Astrocyte (in vitro differentiated cells and primary cell): ENCODE results near the gene TRAF3IP1. TPM values are rescaled to one million over a fixed set of nuclear protein-coding genes. Genes with fewer than 3 reads are reported as not detected.

Experiments used
- DNase-seq: peaks from one replicate; pipeline ENCODE4 v3.0.0-alpha.2; 2010; ENCODE audit warnings: low read depth
- FAIRE-seq: peaks from 2 replicates; lab custom pipeline; 2011; peaks lifted over from hg19 to GRCh38; lab: Jason Lieb, UNC
- H2AFZ ChIP-seq: 2 replicates; pipeline ENCODE4 v1.6.0; 2012; ENCODE audit warnings: low read depth, low read length, inconsistent platforms
- H3K27ac ChIP-seq: 2 replicates; pipeline ENCODE4 v1.5.1; 2011; ENCODE audit warnings: low read depth, low read length, inconsistent platforms
- H3K27me3 ChIP-seq: 2 replicates; pipeline ENCODE4 v1.6.0; 2011; ENCODE audit warnings: low read length, inconsistent platforms; ENCODE audit not compliant: insufficient read depth
- H3K36me3 ChIP-seq: 2 replicates; pipeline ENCODE4 v1.5.1; 2011; ENCODE audit warnings: low read length, inconsistent platforms; ENCODE audit not compliant: insufficient read depth
- H3K4me1 ChIP-seq: 2 replicates; pipeline ENCODE4 v1.5.1; 2011; ENCODE audit warnings: low read length, inconsistent platforms; ENCODE audit not compliant: insufficient read depth
- H3K4me2 ChIP-seq: 2 replicates; pipeline ENCODE4 v1.6.0; 2012; ENCODE audit warnings: low read length, inconsistent platforms
- H3K4me3 ChIP-seq: 2 replicates; pipeline ENCODE4 v1.5.1; 2011; ENCODE audit warnings: low read depth, mild to moderate bottlenecking, low read length, inconsistent platforms; ENCODE audit not compliant: insufficient read depth
- H3K79me2 ChIP-seq: 2 replicates; pipeline ENCODE4 v1.6.0; 2012; ENCODE audit warnings: mild to moderate bottlenecking, low read length, inconsistent platforms; ENCODE audit not compliant: insufficient read depth
- H3K9ac ChIP-seq: 2 replicates; pipeline ENCODE4 v1.6.0; 2012; ENCODE audit warnings: mild to moderate bottlenecking, low read length, inconsistent platforms
- H3K9me3 ChIP-seq: 2 replicates; pipeline ENCODE4 v1.5.1; 2012; ENCODE audit warnings: low read depth, mild to moderate bottlenecking, low read length, inconsistent platforms; ENCODE audit not compliant: insufficient read depth
- H4K20me1 ChIP-seq: 2 replicates; pipeline ENCODE4 v1.6.0; 2012; ENCODE audit warnings: low read length, inconsistent platforms; ENCODE audit not compliant: insufficient read depth
- H3K27ac Mint-ChIP-seq: one replicate; pipeline ENCODE4 v1.8.0; 2021; ENCODE audit warnings: mild to moderate bottlenecking, mixed read lengths; ENCODE audit not compliant: unreplicated experiment
- H3K27me3 Mint-ChIP-seq: one replicate; pipeline ENCODE4 v1.8.0; 2021; ENCODE audit warnings: low read depth, mixed read lengths; ENCODE audit not compliant: unreplicated experiment
- H3K36me3 Mint-ChIP-seq: one replicate; pipeline ENCODE4 v1.8.0; 2021; ENCODE audit warnings: low read depth, mixed read lengths; ENCODE audit not compliant: unreplicated experiment
- H3K4me1 Mint-ChIP-seq: one replicate; pipeline ENCODE4 v1.8.0; 2021; ENCODE audit warnings: low read depth, mixed read lengths; ENCODE audit not compliant: unreplicated experiment
- H3K4me3 Mint-ChIP-seq: one replicate; pipeline ENCODE4 v1.8.0; 2021; ENCODE audit warnings: mild to moderate bottlenecking, moderate library complexity, mixed read lengths; ENCODE audit not compliant: unreplicated experiment
- H3K9me3 Mint-ChIP-seq: one replicate; pipeline ENCODE4 v1.8.0; 2021; ENCODE audit warnings: mild to moderate bottlenecking, mixed read lengths; ENCODE audit not compliant: unreplicated experiment
- CTCF ChIP-seq: IDR thresholded peaks from 2 replicates; pipeline ENCODE4 v1.5.1; 2011; ENCODE audit warnings: low read depth, mild to moderate bottlenecking, inconsistent platforms, low read length, moderate library complexity; ENCODE audit not compliant: insufficient read depth
- EZH2 ChIP-seq: IDR thresholded peaks from 2 replicates; pipeline ENCODE4 v1.6.1; 2012; ENCODE audit warnings: mild to moderate bottlenecking, low read length, inconsistent platforms; ENCODE audit not compliant: insufficient read depth
- total RNA-seq: library from RNA; stranded (reverse); gene quantifications from 2 replicates; pipeline ENCODE4 v1.2.1, GENCODE V29; 2021

TRAF3IP1 gene
- total RNA-seq, 1 donor from 2014 or later: 19.6 TPM

- H3K4me1 ChIP-seq: peaks cover 36% of the 10 kb centered on the region
- no peak overlapping the region for H3K9ac ChIP-seq
- no peaks in the 10 kb centered on the region for H3K79me2 ChIP-seq
- H3K4me3 ChIP-seq: no peak overlapping the region
- no peaks in the 10 kb centered on the region for H3K27me3 Mint-ChIP-seq
- H2AFZ ChIP-seq: no peak overlapping the region
- TF ChIP-seq EZH2 (no peak), CTCF (no peak)
- H4K20me1 ChIP-seq: no peaks in the 10 kb centered on the region
- H3K36me3 ChIP-seq: no peaks in the 10 kb centered on the region
- no peak for DNase-seq
- H3K9me3 ChIP-seq: peaks cover 2% of the 10 kb centered on the region
- no peak for FAIRE-seq
- H3K9me3 Mint-ChIP-seq: peaks cover 2% of the 10 kb centered on the region
- peaks cover 24% of the 10 kb centered on the region for H3K4me1 Mint-ChIP-seq
- peaks cover 5% of the 10 kb centered on the region for H3K36me3 Mint-ChIP-seq
- peak overlapping the region; percentile 21 for H3K4me2 ChIP-seq
- H3K27ac Mint-ChIP-seq: peak overlapping the region; percentile 22
- H3K27ac ChIP-seq: no peak overlapping the region
- no peaks in the 10 kb centered on the region for H3K27me3 ChIP-seq
- H3K4me3 Mint-ChIP-seq: no peak overlapping the region
These were observed 100.8 kb downstream of the TRAF3IP1 start for GRCh38 chr2:238420878-238421694.

GRCh38 chr2:238421695-238422035, 101.3 kb downstream of the TRAF3IP1 start:
- Histone ChIP-seq H2AFZ (no peak overlapping the region), H3K27ac (no peak overlapping the region), H3K9me3 (no peaks in the 10 kb centered on the region), H4K20me1 (no peaks in the 10 kb centered on the region), H3K4me2 (peak overlapping the region; percentile 21), H3K27me3 (no peaks in the 10 kb centered on the region), H3K9ac (no peak overlapping the region), H3K4me1 (peaks cover 39% of the 10 kb centered on the region), H3K4me3 (no peak overlapping the region), H3K79me2 (no peaks in the 10 kb centered on the region), H3K36me3 (no peaks in the 10 kb centered on the region)
- no peak overlapping the region for H3K27ac Mint-ChIP-seq
- H3K4me3 Mint-ChIP-seq: no peak overlapping the region
- no peaks in the 10 kb centered on the region for H3K27me3 Mint-ChIP-seq
- no peak for FAIRE-seq
- no peak for DNase-seq
- H3K36me3 Mint-ChIP-seq: peaks cover 4% of the 10 kb centered on the region
- no peak for TF ChIP-seq CTCF
- no peak for TF ChIP-seq EZH2
- peaks cover under 1% of the 10 kb centered on the region for H3K9me3 Mint-ChIP-seq
- peaks cover 24% of the 10 kb centered on the region for H3K4me1 Mint-ChIP-seq

GRCh38 chr2:238422285-238422684, 102.0 kb downstream of the TRAF3IP1 start:
- Histone ChIP-seq H3K4me3 (no peak overlapping the region), H4K20me1 (no peaks in the 10 kb centered on the region), H3K9me3 (no peaks in the 10 kb centered on the region), H2AFZ (no peak overlapping the region), H3K9ac (no peak overlapping the region), H3K27ac (no peak overlapping the region), H3K4me2 (no peak overlapping the region), H3K79me2 (peaks cover 4% of the 10 kb centered on the region), H3K4me1 (peaks cover 40% of the 10 kb centered on the region), H3K36me3 (no peaks in the 10 kb centered on the region), H3K27me3 (no peaks in the 10 kb centered on the region)
- Mint-ChIP-seq H3K4me3 (no peak overlapping the region), H3K27me3 (no peaks in the 10 kb centered on the region), H3K9me3 (no peaks in the 10 kb centered on the region), H3K27ac (no peak overlapping the region), H3K4me1 (peaks cover 24% of the 10 kb centered on the region), H3K36me3 (peaks cover 4% of the 10 kb centered on the region)
- DNase-seq (no peak), FAIRE-seq (no peak)
- TF ChIP-seq EZH2: no peak
- TF ChIP-seq CTCF: no peak
